Skeletal muscle tissue (tissue), 4 donors: ENCODE measurements around the gene C5orf58. TPM values are rescaled to one million over a fixed set of nuclear protein-coding genes. Genes with fewer than 3 reads are reported as not detected.

Experiments
- H3K27ac ChIP-seq: one replicate; pipeline ENCODE4 v1.7.0; 2013; ENCODE audit warnings: mild to moderate bottlenecking, low read depth, low read length, inconsistent platforms
- H3K27me3 ChIP-seq, 3 donors: one replicate each; pipeline ENCODE4 v1.7.0; 2013; ENCODE audit warnings: low read length in 3 of 3; ENCODE audit not compliant: control insufficient read depth in 3 of 3, insufficient read depth in 3 of 3
- H3K36me3 ChIP-seq, 3 donors: one replicate each; pipeline ENCODE4 v1.7.0; 2013; ENCODE audit warnings: low read length in 3 of 3; ENCODE audit not compliant: control insufficient read depth in 3 of 3, insufficient read depth in 3 of 3
- H3K4me1 ChIP-seq, 3 donors: one replicate each; pipeline ENCODE4 v1.7.0; 2013; ENCODE audit warnings: low read length in 3 of 3, mild to moderate bottlenecking in 3 of 3; ENCODE audit not compliant: control insufficient read depth in 3 of 3, insufficient read depth in 3 of 3
- H3K4me3 ChIP-seq, 3 donors: one replicate each; pipeline ENCODE4 v1.7.0; 2013; ENCODE audit warnings: low read length in 3 of 3
- H3K9ac ChIP-seq, 3 donors: one replicate each; pipeline ENCODE4 v1.7.0; 2013; ENCODE audit warnings: low read length in 3 of 3, mild to moderate bottlenecking in 3 of 3, moderate library complexity in 2 of 3, low read depth in 1 of 3
- H3K9me3 ChIP-seq, 3 donors: one replicate each; pipeline ENCODE4 v1.7.0; 2013; ENCODE audit warnings: low read length in 3 of 3; ENCODE audit not compliant: control insufficient read depth in 3 of 3
- total RNA-seq: library from RNA; depleted of rRNA; stranded (reverse); fragments of >200 nt; gene quantifications from one replicate; pipeline ENCODE4 v1.2.3, GENCODE V29; 2014
- donor health status: Osteomylitis.

C5orf58 gene
- total RNA-seq, 1 donor from 2014 or later: not detected

GRCh38 chr5:170221327-170221741, 11.5 kb upstream of the C5orf58 start:
- Histone ChIP-seq H3K27me3 (no peaks in the 10 kb centered on the region), H3K9ac (no peak overlapping the region), H3K27ac (peak overlapping the region; percentile 25), H3K4me3 (no peak overlapping the region), H3K36me3 (no peaks in the 10 kb centered on the region), H3K4me1 (peaks cover 0 to 6% (median 4%) of the 10 kb centered on the region in 3 donors), H3K9me3 (no peaks in the 10 kb centered on the region)

GRCh38 chr5:170223360-170223759, 9.4 kb upstream of the C5orf58 start:
- H3K9me3 ChIP-seq: no peaks in the 10 kb centered on the region
- no peak overlapping the region for H3K4me3 ChIP-seq
- H3K27me3 ChIP-seq: no peaks in the 10 kb centered on the region
- no peak overlapping the region for H3K27ac ChIP-seq
- H3K36me3 ChIP-seq: no peaks in the 10 kb centered on the region
- peaks cover 0 to 6% (median 4%) of the 10 kb centered on the region in 3 donors for H3K4me1 ChIP-seq
- H3K9ac ChIP-seq: no peak overlapping the region

DNA sequence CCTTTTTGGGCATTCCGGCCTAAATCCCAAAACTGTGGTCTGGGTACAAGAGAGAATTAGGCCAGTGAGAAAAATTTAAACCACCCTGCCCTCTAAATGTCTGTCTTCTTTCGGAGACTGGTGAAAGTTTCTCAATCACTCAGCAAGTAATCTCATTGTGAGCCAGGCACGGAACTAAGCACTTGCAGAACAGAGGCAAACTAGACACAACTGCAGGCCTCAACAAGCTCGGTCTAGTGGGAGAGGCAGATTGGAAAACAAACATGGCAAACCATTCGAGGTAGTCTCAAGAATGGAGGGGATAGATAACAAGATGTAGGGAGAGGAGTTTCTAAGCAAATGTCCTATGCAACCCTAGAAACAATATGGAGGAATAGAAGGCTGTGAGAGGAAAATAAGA, 8.9 kb upstream of the C5orf58 start:
- Histone ChIP-seq H3K36me3 (no peaks in the 10 kb centered on the region), H3K9ac (no peak overlapping the region), H3K27ac (peak overlapping the region; percentile 18), H3K27me3 (no peaks in the 10 kb centered on the region), H3K9me3 (no peaks in the 10 kb centered on the region), H3K4me1 (peaks cover 0 to 6% (median 4%) of the 10 kb centered on the region in 3 donors), H3K4me3 (no peak overlapping the region)

DNA sequence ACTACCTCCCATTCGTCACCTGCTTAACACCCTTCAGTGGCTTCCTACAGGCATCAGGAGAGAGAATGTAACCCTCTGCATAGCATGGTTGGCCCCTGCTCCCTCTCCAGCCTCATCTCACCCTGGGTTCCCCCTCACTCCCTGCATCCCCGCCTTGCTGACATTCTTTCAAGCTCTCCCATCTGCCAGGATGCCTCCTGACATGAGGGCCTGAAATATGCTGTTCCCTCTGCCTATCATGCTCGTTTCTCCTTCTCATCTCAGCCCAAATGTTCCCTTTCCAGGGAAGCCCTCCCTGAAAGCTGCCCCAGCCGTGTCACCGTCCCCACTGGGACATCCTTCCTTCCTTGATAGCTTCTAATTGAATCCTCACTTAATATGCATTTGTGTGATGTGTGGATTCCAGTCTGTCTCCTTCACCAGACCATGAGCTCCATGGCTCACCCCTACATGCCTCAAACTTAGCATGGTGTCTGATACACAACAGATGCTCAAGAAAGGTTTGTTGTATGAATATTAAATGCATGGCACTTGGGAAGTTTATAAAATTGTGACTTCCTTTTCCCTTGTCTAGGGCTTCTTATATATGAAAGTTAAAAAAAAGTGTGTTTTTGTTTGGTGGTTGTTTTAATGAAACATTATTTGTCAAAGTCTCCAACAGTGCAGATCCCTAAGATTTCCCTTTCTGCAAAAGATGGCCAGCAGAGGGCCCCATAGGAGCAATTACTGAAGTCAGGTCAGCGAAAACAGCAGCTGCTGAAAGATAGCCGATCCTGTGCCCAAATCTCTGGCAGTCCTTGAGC, 7.3 kb upstream of the C5orf58 start:
- Histone ChIP-seq H3K4me1 (peaks cover 0 to 6% (median 4%) of the 10 kb centered on the region in 3 donors), H3K9ac (no peak overlapping the region), H3K27me3 (no peaks in the 10 kb centered on the region), H3K36me3 (no peaks in the 10 kb centered on the region), H3K4me3 (no peak overlapping the region), H3K9me3 (no peaks in the 10 kb centered on the region), H3K27ac (no peak overlapping the region)

DNA sequence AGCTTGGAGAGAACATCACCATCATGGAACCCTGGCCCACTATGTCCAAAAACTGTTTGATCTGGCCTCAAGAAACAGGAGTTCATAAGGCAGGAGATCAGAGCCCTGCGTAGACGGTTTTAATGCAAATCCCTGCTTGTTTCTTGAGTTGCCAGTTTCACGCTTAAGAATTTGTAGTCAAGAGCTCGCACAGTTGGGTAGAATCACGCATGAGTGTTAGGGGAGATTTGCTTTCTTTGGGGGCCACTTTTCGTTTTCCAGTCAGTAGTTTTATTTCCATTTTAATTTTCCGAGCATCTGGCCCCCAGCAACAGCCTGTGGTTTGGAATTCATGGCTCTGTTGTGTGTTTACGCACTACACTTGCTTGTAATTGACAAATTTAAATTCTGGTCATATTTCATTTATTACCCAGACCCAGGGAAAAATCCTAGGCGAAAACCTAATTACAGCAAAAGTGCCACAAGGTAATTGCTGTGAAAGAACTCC, 6.6 kb upstream of the C5orf58 start:
- H3K27me3 ChIP-seq: no peaks in the 10 kb centered on the region
- peaks cover 0 to 6% (median 4%) of the 10 kb centered on the region in 3 donors for H3K4me1 ChIP-seq
- no peaks in the 10 kb centered on the region for H3K36me3 ChIP-seq
- H3K4me3 ChIP-seq: no peak overlapping the region
- H3K27ac ChIP-seq: no peak overlapping the region
- no peaks in the 10 kb centered on the region for H3K9me3 ChIP-seq
- no peak overlapping the region for H3K9ac ChIP-seq

DNA sequence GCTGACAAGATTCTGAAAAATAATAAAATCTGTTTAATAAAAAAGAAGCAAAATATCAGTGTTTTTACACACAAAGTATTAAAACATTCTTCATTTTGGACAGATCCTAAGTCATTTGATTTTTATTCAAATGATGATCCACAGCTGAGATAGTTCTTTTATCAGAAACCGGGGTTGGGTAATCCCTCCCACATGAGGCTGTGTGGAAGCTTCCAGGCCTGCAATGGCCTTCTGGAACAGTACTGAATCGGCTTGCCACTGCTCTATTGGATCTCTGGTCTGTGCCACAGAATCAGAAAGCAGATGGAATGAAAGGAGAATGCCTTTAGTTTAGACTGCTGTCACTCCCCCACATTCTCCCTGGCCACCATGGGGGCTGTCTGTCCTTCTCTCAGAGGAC, 6.1 kb upstream of the C5orf58 start:
- H3K27me3 ChIP-seq: no peaks in the 10 kb centered on the region
- H3K4me3 ChIP-seq: no peak overlapping the region
- no peaks in the 10 kb centered on the region for H3K36me3 ChIP-seq
- no peak overlapping the region for H3K27ac ChIP-seq
- H3K9ac ChIP-seq: no peak overlapping the region
- no peaks in the 10 kb centered on the region for H3K9me3 ChIP-seq
- H3K4me1 ChIP-seq: peaks cover 0 to 6% (median 4%) of the 10 kb centered on the region in 3 donors

DNA sequence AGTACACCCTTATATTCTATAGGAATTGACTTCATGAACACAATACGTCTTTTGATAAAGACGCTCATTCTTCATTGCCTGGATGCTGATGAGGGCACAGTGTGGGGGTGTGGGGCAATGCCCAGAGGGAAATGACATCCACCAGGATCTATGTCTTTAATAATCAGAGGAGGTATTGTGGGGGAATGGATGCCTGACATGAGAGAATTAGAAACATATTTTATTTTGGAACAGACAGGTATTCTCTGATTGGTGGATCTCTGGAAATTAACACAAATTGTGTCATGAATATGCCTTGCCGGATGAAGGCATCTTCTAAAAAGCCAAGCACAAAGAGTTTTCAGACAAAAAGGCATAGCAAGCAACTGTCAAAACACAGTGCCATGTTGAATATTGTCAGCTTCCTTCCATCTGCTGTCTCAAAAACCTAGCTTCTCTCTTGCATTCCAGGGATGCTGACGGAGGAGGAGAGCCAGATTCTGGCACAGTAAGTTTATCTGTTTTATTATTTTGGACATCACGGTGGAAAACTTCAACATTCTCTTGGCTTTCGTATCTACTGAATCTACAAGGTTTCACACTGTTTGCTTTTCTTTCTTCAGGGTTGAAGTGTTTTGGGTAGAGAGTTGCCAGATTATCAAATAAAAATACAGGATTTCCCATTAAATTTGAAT, 3.9 kb upstream of the C5orf58 start:
- no peaks in the 10 kb centered on the region for H3K27me3 ChIP-seq
- H3K36me3 ChIP-seq: no peaks in the 10 kb centered on the region
- H3K9me3 ChIP-seq: no peaks in the 10 kb centered on the region
- peaks cover 0 to 4% (median 0%) of the 10 kb centered on the region in 3 donors for H3K4me1 ChIP-seq
- H3K9ac ChIP-seq: no peak overlapping the region
- H3K27ac ChIP-seq: no peak overlapping the region
- no peak overlapping the region for H3K4me3 ChIP-seq

- H3K27ac ChIP-seq: no peak overlapping the region
- no peaks in the 10 kb centered on the region for H3K4me1 ChIP-seq
- H3K36me3 ChIP-seq: no peaks in the 10 kb centered on the region
- no peaks in the 10 kb centered on the region for H3K27me3 ChIP-seq
- H3K4me3 ChIP-seq: no peak overlapping the region
- H3K9me3 ChIP-seq: no peaks in the 10 kb centered on the region
- H3K9ac ChIP-seq: no peak overlapping the region
Observed at GRCh38 chr5:170233358-170233892, 640 bp downstream of the C5orf58 start.

- Histone ChIP-seq H3K9ac (no peak overlapping the region), H3K4me1 (no peaks in the 10 kb centered on the region), H3K27me3 (no peaks in the 10 kb centered on the region), H3K36me3 (no peaks in the 10 kb centered on the region), H3K4me3 (no peak overlapping the region), H3K9me3 (no peaks in the 10 kb centered on the region), H3K27ac (no peak overlapping the region)
Observed at GRCh38 chr5:170235876-170236864, 3.4 kb downstream of the C5orf58 start.
